Sigmoid colon (tissue), 3 donors: ENCODE measurements around the gene ST7L.

Experiments used
- CTCF ChIP-seq, 4 experiments: fragments of 450-650 bp in 3 of 4; fragments of 200-600 bp in 1 of 4; IDR thresholded peaks; one replicate each; pipeline ENCODE4 v1.5.1; 2016 to 2019; ENCODE audit warnings: antibody characterized with exemption in 4 of 4, mild to moderate bottlenecking in 3 of 4, moderate library complexity in 2 of 4
- POLR2A ChIP-seq, 2 donors: fragments of 450-650 bp; IDR thresholded peaks; one replicate each; pipeline ENCODE4 v1.6.1; 2016; ENCODE audit warnings: antibody characterized with exemption in 2 of 2, mild to moderate bottlenecking in 2 of 2, moderate library complexity in 2 of 2

- TF ChIP-seq CTCF (IDR thresholded peaks at IDR 0.05) (no peak), POLR2A (IDR thresholded peaks at IDR 0.05) (no peak)
Observed at GRCh38 chr1:112510340-112510739, 108.6 kb downstream of the ST7L start.
